Measurements from ENCODE around the gene KBTBD7.

The KBTBD7 gene

DNA sequence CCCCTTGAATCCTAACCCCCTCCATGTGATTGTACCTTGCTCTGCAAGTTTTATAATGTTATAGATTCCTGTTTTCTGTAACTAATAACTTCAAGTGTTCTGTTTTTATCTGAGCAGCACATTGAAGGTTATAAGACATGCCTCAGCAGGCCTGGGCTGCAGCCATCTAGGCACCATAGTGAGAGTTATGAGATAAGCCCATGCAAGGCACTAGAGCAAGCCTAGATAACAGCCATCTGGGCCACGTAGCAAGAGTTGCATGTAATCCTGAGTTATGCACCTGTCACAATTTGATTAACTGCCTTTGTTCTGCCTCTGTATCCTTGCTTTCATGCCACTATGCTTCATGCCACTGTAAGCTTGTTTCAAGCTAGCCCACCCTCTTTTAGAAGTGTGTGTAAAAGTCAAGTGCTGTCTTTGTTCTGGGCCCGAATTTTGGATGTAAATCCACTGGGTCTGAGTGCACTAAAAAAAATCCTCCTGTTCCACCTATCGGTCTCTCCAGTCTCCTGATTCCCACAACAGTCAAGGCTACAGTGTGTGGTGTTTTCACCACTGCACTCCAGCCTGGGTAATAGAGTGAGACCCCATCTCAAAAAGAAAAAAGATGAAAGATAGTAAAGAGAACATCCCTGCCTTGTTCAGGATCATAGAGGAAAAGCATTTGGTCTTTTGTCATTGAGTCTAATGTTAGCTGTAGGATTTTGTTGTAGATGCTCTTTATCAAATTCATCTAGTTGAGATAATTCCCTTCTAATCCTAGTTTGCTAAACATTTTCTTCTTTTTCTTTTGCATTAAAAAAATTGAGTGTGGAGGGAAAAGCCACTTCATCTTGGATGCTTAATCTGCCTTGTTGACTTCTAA is 45.7 kb downstream of the KBTBD7 start:
- no peak overlapping the region for H3K9ac ChIP-seq
- no peak overlapping the region for H2AFZ ChIP-seq
- no peak overlapping the region for H3K4me2 ChIP-seq (ENCODE audit: low read length)
- H3K4me3 ChIP-seq (ENCODE audit: low read depth, low read length), result no peak overlapping the region
- no peaks in the 10 kb centered on the region for H3K79me2 ChIP-seq
- no peaks in the 10 kb centered on the region for H3K36me3 ChIP-seq (ENCODE audit: control insufficient read depth, insufficient read depth, low read length)
- H3K27me3 ChIP-seq (ENCODE audit: control insufficient read depth, insufficient read depth, low read length), result no peaks in the 10 kb centered on the region
- H3K9me3 ChIP-seq (ENCODE audit: control insufficient read depth, low read length), result no peaks in the 10 kb centered on the region
- no peak overlapping the region for H3K27ac ChIP-seq
- TF ChIP-seq, protein P1, sequence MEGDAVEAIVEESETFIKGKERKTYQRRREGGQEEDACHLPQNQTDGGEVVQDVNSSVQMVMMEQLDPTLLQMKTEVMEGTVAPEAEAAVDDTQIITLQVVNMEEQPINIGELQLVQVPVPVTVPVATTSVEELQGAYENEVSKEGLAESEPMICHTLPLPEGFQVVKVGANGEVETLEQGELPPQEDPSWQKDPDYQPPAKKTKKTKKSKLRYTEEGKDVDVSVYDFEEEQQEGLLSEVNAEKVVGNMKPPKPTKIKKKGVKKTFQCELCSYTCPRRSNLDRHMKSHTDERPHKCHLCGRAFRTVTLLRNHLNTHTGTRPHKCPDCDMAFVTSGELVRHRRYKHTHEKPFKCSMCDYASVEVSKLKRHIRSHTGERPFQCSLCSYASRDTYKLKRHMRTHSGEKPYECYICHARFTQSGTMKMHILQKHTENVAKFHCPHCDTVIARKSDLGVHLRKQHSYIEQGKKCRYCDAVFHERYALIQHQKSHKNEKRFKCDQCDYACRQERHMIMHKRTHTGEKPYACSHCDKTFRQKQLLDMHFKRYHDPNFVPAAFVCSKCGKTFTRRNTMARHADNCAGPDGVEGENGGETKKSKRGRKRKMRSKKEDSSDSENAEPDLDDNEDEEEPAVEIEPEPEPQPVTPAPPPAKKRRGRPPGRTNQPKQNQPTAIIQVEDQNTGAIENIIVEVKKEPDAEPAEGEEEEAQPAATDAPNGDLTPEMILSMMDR (IDR thresholded peaks at IDR 0.05), result no peak
- no peaks in the 10 kb centered on the region for H3K4me1 ChIP-seq

DNA sequence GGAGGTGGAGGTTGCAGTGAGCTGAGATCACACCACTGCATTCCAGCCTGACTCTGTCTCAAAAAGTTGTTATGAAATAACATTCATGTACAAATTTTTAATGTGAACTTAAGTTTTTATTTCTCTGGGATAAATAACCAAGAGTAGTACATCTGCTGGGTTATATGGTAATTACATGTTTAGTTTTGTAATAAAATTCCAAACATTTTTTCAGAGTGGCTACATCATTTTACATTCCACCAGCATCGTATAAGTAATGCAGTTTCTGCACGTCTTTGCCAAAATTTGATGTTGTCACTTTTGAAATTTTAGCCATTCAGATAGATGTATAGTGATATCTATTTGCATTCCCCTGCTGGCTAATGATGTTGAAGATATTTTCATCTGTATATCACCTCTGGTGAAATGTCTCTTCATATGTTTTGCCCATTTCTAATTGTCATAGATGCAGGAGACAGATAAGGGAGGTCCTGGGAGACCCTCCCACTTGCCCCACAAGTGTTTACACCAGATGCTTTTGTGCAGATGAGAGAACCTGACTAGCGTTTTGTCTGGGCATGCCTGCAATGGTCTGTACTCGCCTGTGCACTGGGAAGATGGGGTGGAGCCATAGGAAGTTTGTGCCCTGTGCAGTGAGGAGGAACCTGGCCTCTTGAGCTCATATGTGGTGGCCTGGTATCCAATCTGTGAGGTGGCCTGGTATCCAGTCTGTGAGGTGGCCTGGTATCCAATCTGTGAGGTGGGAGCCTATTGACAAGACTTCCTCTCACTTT is 49.0 kb downstream of the KBTBD7 start:
- Histone ChIP-seq H3K4me2 (ENCODE audit: low read length) (no peak overlapping the region), H3K9me3 (ENCODE audit: control insufficient read depth, low read length) (no peaks in the 10 kb centered on the region), H3K4me1 (no peaks in the 10 kb centered on the region), H3K79me2 (no peaks in the 10 kb centered on the region), H3K4me3 (ENCODE audit: low read depth, low read length) (no peak overlapping the region), H3K9ac (no peak overlapping the region), H3K27me3 (ENCODE audit: control insufficient read depth, insufficient read depth, low read length) (no peaks in the 10 kb centered on the region), H3K36me3 (ENCODE audit: control insufficient read depth, insufficient read depth, low read length) (no peaks in the 10 kb centered on the region), H3K27ac (no peak overlapping the region), H2AFZ (no peak overlapping the region)
- TF ChIP-seq, protein P1 (IDR thresholded peaks at IDR 0.05), result no peak

DNA sequence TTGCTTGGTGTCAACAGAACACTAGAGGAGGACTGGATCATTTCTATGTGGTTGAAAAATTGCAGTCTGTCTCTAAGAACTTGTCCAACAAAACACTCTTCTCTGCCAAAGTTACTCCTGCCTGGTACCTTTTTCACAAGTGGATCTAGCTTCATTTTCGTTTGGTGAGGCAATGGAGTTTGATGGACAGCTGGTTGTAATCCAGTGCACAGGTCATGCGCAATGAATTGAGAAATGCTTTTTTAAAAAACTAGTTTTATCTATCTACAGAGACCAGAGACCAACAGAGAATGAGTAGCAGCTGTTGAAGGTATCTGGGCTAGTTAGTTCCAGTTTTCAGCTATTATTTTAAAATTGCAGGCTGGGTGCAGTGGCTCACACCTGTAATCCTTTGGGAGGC is 49.8 kb downstream of the KBTBD7 start:
- Histone ChIP-seq H2AFZ (no peak overlapping the region), H3K4me3 (ENCODE audit: low read depth, low read length) (no peak overlapping the region), H3K27ac (no peak overlapping the region), H3K79me2 (no peaks in the 10 kb centered on the region), H3K27me3 (ENCODE audit: control insufficient read depth, insufficient read depth, low read length) (no peaks in the 10 kb centered on the region), H3K4me2 (ENCODE audit: low read length) (no peak overlapping the region), H3K4me1 (no peaks in the 10 kb centered on the region), H3K9me3 (ENCODE audit: control insufficient read depth, low read length) (no peaks in the 10 kb centered on the region), H3K9ac (no peak overlapping the region), H3K36me3 (ENCODE audit: control insufficient read depth, insufficient read depth, low read length) (no peaks in the 10 kb centered on the region)
- TF ChIP-seq, protein P1 (IDR thresholded peaks at IDR 0.05), result no peak
